Gastroesophageal sphincter (tissue), 3 donors: ENCODE data around the gene UBQLN1.

Source experiments
- POLR2A ChIP-seq, 2 donors: fragments of 450-650 bp; IDR thresholded peaks; one replicate each; pipeline ENCODE4 v1.6.1; 2017; ENCODE audit warnings: antibody characterized with exemption in 2 of 2, mild to moderate bottlenecking in 2 of 2, moderate library complexity in 1 of 2
- TF ChIP-seq, protein P1 (sequence below), 4 experiments: fragments of 200-600 bp in 2 of 4; fragments of 450-650 bp in 2 of 4; sonication (generic) in 1 of 4; IDR thresholded peaks; one replicate each; pipeline ENCODE4 v1.5.1; 2017 to 2019; ENCODE audit warnings: antibody characterized with exemption in 4 of 4, mild to moderate bottlenecking in 2 of 4, moderate library complexity in 2 of 4

DNA sequence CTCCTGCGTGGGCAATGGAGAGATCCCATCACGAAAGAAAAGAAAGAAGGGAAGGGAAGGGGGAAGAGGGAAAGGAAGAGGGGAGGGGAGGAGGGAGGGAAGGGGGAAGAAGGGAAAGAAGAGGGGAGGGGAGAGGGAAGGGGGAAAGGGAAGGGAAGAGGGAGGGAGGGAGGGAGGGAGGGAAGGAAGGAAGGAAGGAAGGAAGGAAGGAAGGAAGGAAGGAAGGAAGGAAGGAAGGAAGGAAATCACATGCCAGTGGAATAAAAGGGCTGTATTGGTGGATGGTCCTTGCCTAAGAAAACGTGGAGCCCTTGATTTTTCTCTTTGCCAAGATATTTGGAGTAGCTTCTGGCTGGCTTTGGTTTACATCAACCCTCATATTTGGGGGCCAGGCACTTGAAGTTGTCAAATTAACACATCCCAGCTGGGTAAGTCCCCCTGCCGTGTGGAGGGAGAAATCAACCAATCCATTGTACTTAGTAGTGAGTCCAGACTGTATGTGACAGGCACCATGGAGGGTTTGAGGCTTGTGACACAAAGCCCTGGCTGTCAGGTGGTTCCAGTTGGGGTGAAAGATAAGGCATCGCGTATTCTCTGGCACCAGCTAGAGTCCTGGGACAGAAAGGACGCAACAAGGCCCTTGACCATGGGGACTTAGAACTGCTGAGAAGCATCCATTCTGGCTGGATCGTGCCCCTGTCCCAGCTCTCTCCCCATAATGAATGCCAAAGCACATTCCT is 61.1 kb downstream of the UBQLN1 start:
- TF ChIP-seq, protein P1, sequence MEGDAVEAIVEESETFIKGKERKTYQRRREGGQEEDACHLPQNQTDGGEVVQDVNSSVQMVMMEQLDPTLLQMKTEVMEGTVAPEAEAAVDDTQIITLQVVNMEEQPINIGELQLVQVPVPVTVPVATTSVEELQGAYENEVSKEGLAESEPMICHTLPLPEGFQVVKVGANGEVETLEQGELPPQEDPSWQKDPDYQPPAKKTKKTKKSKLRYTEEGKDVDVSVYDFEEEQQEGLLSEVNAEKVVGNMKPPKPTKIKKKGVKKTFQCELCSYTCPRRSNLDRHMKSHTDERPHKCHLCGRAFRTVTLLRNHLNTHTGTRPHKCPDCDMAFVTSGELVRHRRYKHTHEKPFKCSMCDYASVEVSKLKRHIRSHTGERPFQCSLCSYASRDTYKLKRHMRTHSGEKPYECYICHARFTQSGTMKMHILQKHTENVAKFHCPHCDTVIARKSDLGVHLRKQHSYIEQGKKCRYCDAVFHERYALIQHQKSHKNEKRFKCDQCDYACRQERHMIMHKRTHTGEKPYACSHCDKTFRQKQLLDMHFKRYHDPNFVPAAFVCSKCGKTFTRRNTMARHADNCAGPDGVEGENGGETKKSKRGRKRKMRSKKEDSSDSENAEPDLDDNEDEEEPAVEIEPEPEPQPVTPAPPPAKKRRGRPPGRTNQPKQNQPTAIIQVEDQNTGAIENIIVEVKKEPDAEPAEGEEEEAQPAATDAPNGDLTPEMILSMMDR (IDR thresholded peaks at IDR 0.05): no peak
- TF ChIP-seq POLR2A (IDR thresholded peaks at IDR 0.05): no peak
